Measurements from ENCODE around the gene ACP3.
"Not testable (repeated sequence)": the region's sequence is repeated elsewhere in the genome, so short reads cannot be mapped to it uniquely, and the experiment has no call there.

The ACP3 gene

DNA sequence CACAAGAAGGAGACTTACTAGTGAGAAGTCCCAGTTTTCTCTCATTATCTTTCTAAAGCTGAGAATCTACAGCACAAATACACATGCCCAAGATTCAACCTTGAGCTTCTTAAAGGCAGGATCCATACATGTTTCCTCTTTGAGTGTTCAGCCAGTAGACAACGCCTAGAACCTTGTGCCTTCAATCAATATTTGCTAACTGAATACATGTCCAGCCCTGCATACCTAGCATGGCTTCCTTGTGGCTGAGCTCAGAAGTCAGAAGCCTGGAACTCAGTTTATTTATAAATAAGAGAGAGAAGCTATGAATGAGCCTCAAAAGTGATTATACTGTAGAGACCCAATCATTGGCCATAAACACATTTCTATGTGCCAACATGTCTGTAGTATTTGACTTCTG lies 43.5 kb downstream of the ACP3 start:
- no peak for DNase-seq (ENCODE audit: low spot score)

- no peak for DNase-seq (ENCODE audit: low spot score)
Observed at GRCh38 chr3:132362329-132362728, 45.1 kb downstream of the ACP3 start.

DNA sequence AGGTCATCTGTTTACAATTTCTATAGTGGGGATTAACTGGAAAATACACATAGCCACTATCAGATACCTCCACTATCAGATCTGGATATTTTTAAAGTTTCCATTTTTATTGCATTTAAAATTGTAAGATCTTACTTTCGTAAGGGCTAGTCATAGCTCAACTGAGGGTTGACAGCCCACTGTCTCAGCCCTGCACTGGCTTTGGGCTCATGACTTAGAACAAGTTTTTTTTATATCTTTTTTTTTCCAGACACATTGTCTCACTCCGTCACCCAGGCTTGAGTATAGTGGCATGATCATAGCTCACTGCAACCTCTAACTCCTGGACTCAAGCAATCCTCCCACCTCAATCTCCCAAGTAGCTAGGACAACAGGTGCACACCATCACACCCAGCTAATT lies 51.3 kb downstream of the ACP3 start:
- DNase-seq (ENCODE audit: low spot score): no peak

DNA sequence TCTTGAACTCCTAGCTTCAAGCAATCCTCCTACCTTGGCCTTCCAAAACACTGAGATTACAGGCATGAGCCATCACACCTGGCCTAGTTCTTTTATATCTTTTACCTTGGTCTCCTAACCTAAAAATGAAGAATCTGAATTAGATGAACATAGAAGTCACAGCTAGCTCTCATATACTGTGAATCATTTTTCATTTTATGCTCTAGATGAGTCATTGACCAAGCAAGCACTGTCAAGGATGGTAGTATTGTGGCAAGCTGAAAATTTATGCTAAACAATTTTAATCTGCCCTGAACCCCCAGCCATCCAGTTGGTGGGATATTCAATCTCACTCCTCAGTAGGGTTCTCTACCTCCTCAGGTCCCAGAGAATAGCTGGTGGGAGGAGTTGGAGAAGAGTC lies 51.8 kb downstream of the ACP3 start:
- no peak for DNase-seq (ENCODE audit: low spot score)

DNA sequence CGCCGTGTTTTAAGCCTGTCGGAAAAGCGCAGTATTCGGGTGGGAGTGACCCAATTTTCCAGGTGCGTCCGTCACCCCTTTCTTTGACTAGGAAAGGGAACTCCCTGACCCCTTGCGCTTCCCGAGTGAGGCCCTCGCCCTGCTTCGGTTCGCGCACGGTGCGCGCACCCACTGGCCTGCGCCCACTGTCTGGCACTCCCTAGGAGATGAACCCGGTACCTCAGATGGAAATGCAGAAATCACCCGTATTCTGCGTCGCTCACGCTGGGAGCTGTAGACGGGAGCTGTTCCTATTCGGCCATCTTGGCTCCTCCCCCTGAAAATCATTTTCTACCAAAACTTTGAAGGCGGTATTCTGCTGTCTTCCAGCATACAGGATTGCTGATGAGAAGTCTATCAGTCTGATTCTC lies 59.7 kb downstream of the ACP3 start:
- DNase-seq (ENCODE audit: low spot score): not testable (repeated sequence)

DNA sequence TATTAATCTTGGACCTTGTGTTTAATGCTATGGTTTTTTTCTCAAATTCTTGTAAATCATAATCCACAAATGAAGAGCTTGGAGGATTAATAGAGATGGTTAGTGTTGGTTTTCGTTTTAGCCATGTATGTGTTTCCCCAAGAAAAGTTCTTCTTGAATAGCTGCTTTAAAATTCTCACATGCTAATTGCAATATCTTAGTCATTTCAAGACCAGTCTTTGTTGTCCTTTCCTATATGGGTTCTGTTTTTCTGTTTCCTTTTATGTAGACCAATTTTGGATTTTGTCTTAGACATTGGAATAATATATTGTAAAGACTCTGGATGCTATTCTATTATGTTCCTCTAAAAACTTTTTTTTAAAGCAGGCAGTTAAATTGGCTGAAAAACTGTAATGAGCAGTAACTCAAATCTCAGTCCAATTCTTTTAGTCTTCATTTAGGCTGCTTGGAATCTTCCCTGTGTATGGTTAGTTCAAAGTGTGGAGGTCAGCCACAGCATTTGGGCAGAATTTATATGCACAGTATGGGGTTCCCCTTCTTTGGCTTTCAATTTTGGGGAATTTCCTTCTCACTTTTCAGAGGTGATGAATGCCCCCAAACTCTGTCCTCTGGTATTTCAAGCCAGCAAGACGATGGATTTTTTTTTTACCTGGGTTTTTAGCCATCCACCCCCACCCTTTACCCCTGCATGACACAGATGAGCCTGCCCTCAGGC lies 61.0 kb downstream of the ACP3 start:
- DNase-seq (ENCODE audit: low spot score): no peak

- DNase-seq (ENCODE audit: low spot score): no peak
Observed at GRCh38 chr3:132378846-132379245, 61.6 kb downstream of the ACP3 start.

DNA sequence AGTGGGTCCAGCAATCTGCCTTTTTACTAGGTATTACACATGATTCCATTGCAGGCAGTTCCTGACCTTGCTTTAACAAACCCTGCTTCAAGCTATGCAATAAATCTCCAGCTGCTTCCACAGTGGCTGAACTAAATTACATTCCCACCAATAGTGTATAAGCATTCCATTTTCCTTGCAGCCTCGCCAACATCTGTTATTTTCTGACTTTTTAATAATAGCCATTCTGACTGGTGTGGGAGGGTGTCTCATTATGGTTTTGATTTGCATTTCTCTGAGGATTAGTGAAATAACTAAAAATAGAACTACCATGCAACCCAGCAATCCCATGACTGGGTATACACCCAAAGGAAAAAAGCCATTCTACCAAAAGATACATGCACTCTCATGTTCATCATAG lies 63.7 kb downstream of the ACP3 start:
- no peak for DNase-seq (ENCODE audit: low spot score)

DNA sequence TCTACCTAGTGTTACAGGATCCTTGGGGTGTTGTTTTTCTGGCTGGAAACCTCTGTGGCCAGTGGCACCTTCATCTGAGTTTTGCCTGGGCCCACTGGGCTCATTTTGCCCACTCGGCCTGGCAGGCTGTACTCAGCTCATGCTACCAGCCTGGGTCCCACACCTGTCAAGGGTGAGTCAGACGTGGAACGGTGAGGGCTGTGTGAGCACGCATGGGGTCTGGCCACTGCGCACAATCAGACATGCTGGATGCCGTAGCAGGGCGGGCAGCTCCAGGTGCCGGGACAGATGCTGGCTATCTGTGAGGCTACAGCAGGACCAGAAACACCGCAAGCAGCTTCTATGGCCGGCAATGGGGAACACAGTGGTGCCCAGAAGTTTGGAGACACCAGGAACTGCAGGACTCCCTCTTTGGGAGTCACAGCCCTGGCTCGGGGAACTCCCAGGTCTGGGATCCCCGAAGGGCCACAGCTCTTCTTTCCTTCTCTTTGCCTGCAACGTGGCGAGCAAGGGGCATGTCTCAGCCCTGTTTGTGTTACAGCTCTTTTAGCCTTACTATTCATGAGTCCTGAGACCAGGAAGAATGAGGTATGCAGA lies 64.2 kb downstream of the ACP3 start:
- no peak for DNase-seq (ENCODE audit: low spot score)

DNA sequence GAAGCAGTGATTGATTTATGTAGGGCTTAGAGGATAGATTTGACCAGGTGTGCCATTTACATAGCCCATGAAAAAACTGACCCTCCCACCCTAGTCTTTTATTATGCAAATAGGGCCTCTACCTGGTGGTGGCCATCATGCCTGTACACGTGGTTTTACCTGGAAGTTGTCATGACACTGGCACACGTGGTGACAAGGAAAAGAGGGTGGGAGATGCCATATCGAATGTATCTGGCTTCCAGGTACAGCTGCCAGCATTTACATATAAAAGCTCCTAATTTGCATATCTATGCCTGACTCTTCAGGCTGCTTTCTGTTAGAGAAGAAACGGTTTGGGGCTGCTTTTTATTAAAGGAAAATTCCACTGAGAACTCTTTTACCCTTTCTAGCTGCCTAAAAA lies 65.1 kb downstream of the ACP3 start:
- no peak for DNase-seq (ENCODE audit: low spot score)

DNA sequence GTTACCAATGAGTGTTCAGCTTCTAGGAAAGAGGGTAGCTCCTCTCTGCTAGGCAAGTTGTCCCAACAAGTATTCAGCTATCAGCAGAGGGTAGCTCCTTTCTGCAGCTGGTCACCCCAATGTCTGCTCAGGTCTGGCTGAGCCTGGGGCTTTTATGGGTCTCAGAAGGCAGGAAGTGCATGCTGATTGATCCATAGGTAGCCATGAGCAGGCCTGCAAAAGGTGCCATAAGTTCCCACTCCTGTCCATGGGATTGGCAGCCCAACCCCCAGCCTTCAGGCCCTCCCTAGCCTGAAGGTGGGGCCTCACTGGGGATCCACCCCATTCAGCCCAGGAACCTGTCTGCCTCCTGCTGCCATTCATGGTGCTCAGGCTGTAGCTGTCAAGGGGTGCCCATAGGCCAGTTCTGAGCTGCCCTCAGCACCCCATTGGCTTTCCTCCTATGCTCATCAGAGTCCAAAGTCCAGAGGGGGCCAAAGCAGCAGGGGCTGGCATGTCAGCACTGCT lies 65.5 kb downstream of the ACP3 start:
- no peak for DNase-seq (ENCODE audit: low spot score)

DNA sequence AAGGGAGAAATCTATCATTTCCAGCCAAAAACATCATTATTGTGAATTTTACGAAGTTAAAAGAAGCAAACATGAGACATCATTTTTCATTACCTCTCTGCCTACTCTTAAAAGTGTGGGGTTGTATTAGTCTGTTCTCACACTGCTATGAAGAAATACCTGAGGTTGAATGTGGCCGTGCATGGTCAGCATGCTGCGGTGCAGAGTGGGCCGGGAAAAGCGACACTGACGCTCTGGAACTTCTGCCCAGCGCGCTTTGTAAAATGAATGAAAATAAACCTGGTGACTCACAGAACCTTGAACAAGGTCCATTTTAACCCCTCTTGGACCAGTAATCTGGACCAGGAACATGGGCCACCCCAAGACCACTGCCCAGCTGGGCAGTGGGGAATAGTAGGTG lies 69.1 kb downstream of the ACP3 start:
- no peak for DNase-seq (ENCODE audit: low spot score)

- DNase-seq (ENCODE audit: low spot score): not testable (repeated sequence)
Observed at GRCh38 chr3:132392675-132393074, 75.5 kb downstream of the ACP3 start.

- no peak for DNase-seq (ENCODE audit: low spot score)
Observed at GRCh38 chr3:132394320-132394719, 77.1 kb downstream of the ACP3 start.

GRCh38 chr3:132395126-132395525 lies 77.9 kb downstream of the ACP3 start:
- no peak for DNase-seq (ENCODE audit: low spot score)

DNA sequence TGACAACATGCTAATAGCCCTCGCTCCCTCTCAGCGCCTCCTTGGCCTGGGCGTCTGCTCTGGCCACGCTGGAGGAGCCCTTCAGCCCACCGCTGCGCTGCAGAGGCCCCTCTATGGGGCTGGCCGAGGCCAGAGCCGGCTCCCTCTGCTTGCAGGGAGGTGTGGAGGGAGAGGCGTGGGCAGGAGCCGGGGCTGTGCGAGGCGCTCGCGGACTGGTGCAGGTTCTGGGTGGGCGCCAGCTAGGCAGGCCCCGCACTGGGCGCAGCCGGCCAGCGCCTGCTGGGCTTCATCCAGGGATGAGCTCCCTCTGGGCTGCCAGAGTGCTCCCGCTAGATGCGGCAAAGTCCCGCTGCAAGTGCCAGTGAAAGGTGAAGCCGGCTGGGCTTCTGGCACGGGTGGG lies 79.0 kb downstream of the ACP3 start:
- DNase-seq (ENCODE audit: low spot score): no peak

DNA sequence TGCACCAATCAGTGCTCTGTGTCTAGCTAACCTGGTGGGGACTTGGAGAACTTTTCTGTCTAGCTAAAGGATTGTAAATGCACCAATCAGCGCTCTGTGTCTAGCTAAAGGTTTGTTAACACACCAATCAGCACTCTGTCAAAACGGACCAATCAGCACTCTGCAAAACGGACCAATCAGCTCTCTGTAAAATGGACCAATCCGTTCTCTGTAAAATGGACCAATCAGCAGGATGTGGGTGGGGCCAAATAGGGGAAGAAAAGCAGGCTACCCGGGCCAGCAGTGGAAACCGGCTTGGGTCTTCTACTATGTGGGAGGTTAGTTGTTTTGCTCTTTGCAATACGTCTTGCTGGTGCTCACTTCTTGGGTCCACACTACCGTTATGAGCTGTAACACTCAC lies 79.6 kb downstream of the ACP3 start:
- not testable (repeated sequence) for DNase-seq (ENCODE audit: low spot score)

DNA sequence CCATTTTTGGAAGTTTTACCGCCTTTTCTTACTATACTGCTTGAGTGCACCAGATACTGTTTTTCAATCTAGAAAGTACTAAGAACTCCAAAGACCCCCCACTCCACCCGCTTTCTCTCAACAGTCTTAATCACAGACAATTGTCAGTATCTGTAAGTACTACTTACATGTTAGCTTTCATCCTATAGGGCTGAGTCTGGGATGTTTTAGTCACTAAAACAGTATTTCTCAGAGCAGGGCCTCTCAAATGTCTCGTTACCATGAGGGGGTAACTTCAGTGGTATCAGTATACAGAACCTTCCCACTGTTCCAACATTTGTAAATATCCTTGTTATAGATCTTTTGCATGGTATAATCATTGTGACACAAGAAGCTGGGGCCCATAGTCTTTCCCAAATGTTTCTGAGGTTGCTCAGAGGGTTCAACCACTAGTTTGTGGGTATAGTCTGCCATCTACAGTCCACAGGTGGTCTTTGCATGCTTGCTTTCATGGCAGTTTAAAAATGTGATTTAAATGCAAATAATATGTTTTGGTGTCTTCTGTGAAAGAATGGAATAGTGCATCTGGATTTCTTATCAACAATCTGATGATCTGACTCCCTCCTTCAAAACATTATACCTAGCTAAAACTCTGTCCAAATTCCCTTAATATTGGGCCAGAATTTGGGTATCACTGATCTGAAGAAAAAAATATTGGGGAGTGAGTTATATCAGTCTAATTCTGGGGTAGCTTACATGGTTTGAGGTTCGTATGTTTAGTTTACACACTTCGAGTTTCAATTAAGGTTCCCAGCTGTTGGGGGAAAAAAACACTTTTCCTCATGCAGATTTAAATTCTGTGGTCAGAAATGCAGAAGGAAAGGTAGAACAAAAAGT lies 82.1 kb downstream of the ACP3 start:
- DNase-seq (ENCODE audit: low spot score): peak; percentile 52

DNA sequence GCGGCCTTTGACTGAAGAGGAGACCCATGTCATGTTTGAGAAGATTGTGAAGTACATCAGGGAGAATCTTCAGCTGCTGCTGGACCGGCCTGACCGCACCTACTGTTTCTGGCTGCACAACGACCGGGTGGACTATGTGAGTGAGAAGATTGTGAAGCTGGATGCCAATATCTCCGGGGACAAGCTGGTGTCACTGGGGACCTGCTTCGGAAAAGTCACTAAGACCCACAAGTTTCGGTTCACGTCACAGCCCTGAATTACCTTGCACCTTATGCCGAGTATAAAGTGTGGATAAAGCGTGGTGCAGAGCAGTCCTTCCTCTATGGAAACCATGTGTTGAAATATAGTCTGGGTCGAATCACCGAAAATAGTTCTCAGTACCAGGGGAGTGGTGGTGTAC lies 84.0 kb downstream of the ACP3 start:
- no peak for DNase-seq (ENCODE audit: low spot score)

DNA sequence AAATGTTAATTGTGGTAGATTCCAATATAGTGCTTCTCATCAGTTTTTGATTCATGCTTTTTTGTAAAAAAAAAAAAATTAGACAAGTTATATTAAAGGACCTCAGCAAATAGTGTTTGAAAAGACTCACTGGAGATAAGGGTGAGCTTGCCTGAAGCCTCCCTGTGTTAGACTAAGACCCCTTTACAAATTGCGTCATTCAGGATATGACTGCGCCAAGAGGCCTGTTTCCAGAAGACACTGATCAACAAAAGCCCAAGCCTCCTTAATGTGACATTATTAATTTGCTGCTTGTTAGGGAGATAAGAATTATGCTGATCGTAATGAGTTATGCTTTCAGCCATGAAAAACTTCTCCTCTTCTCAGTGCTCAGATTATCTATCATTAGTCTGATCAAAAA lies 87.1 kb downstream of the ACP3 start:
- DNase-seq (ENCODE audit: low spot score): no peak

DNA sequence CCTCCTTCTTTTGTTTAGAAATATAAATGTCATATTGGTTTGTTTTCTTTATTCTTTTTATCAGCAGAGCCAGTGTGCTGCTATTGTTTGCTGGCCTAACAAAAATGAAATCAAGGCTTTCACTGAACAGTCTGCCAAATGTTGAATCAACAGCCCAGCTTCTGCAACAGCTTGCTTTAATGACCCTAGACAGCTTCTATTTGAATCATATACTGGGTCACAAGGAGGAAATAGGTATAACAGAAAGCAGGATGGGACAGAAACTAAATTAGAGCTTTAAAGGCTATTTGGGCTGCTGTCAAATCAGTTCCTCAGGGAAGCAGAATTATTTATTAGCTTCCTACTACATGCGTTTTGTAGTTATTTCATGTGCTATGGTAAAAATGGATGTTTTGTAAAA lies 88.0 kb downstream of the ACP3 start:
- no peak for DNase-seq (ENCODE audit: low spot score)

DNA sequence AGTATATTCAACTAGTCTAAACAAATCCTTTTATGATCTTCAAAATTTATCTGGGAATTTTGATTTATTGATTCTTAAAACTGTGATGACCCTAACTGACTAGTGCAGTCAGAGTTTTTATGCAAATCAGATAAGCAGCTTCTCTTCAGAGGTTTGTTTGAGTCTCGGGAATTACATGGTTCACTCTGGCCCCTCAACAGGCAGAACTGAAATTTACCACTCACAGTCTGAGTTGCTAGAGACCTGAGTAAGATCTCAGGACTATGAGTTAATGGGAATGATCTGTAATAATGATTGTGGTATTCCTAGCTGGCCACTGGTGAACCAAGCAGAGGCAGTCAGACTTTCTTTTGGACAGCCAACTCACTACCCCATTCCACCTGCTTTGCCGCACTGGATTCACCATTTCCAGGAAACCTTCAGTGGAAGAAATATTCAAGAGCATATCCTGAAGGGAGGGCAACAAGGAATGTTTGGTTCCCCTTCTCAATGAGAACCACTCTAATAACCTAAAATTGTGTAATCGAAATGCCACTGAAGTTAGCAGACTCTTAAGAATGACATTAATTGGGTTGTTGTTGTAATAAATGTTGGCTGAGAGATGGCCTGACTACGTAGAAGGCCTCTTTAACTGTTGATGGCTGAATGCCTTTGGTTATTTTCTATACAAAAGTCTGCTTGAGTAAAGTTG lies 88.5 kb downstream of the ACP3 start:
- DNase-seq (ENCODE audit: low spot score): no peak
